Activated T-helper 17 cell treated with anti-CD3 and anti-CD28 coated beads, Interleukin-2, amount 50 U/mL, for 72 hours (primary cell): ENCODE results near the gene TRERF1. TPM values are rescaled to one million over a fixed set of nuclear protein-coding genes. Genes with fewer than 3 reads are reported as not detected.
A peak's percentile ranks its signal among the peaks of the same experiment; 100 is the strongest.

Source experiments
- ATAC-seq: fragments of 150-1000 bp; cut with Tn5 transposase; replicated peaks from 2 replicates; pipeline ENCODE4 v1.10.0; 2021; ENCODE audit warnings: mild to moderate bottlenecking, moderate library complexity
- H3K27ac Mint-ChIP-seq: one replicate; pipeline ENCODE4 v1.8.0; 2022; ENCODE audit warnings: mixed read lengths
- H3K27me3 Mint-ChIP-seq: one replicate; pipeline ENCODE4 v1.8.0; 2022; ENCODE audit warnings: mixed read lengths
- H3K36me3 Mint-ChIP-seq: one replicate; pipeline ENCODE4 v1.8.0; 2022; ENCODE audit warnings: low read depth, mild to moderate bottlenecking, mixed read lengths
- H3K4me1 Mint-ChIP-seq: one replicate; pipeline ENCODE4 v1.8.0; 2022; ENCODE audit warnings: mixed read lengths
- H3K4me3 Mint-ChIP-seq: one replicate; pipeline ENCODE4 v1.8.0; 2022; ENCODE audit warnings: mild to moderate bottlenecking, mixed read lengths
- H3K9me3 Mint-ChIP-seq: one replicate; pipeline ENCODE4 v1.8.0; 2022; ENCODE audit warnings: mixed read lengths
- total RNA-seq, 2 donors: library from RNA; stranded (reverse); gene quantifications; one replicate each; pipeline ENCODE4 v1.2.3, GENCODE V29; 2022

TRERF1 gene
- total RNA-seq, 2 donors from 2014 or later: 16.6 to 32.4 TPM

- Mint-ChIP-seq H3K27me3 (no peaks in the 10 kb centered on the region), H3K27ac (peak overlapping the region; percentile 76), H3K4me3 (peak overlapping the region; percentile 87), H3K4me1 (peaks cover 57% of the 10 kb centered on the region), H3K9me3 (no peaks in the 10 kb centered on the region), H3K36me3 (peaks cover 6% of the 10 kb centered on the region)
- ATAC-seq: no peak
These were observed 64.4 kb downstream of the TRERF1 start for GRCh38 chr6:42387336-42387735.

- Mint-ChIP-seq H3K27ac (no peak overlapping the region), H3K9me3 (no peaks in the 10 kb centered on the region), H3K27me3 (no peaks in the 10 kb centered on the region), H3K4me1 (peaks cover 48% of the 10 kb centered on the region), H3K4me3 (no peak overlapping the region), H3K36me3 (peaks cover 6% of the 10 kb centered on the region)
- ATAC-seq: no peak
These were observed 66.4 kb downstream of the TRERF1 start for GRCh38 chr6:42385339-42385738.

GRCh38 chr6:42383421-42384205 is 68.1 kb downstream of the TRERF1 start:
- Mint-ChIP-seq H3K27me3 (no peaks in the 10 kb centered on the region), H3K9me3 (no peaks in the 10 kb centered on the region), H3K27ac (peak overlapping the region; percentile 94), H3K4me3 (peak overlapping the region; percentile 77), H3K4me1 (peaks cover 44% of the 10 kb centered on the region), H3K36me3 (peaks cover 6% of the 10 kb centered on the region)
- ATAC-seq: peak; percentile 92

GRCh38 chr6:42381850-42382249 is 69.9 kb downstream of the TRERF1 start:
- H3K27ac Mint-ChIP-seq: no peak overlapping the region
- H3K4me1 Mint-ChIP-seq: peaks cover 51% of the 10 kb centered on the region
- H3K9me3 Mint-ChIP-seq: no peaks in the 10 kb centered on the region
- H3K27me3 Mint-ChIP-seq: no peaks in the 10 kb centered on the region
- ATAC-seq: no peak
- H3K4me3 Mint-ChIP-seq: no peak overlapping the region
- H3K36me3 Mint-ChIP-seq: peaks cover 11% of the 10 kb centered on the region

- Mint-ChIP-seq H3K4me3 (no peak overlapping the region), H3K9me3 (no peaks in the 10 kb centered on the region), H3K4me1 (peaks cover 48% of the 10 kb centered on the region), H3K36me3 (peaks cover 11% of the 10 kb centered on the region), H3K27ac (peak overlapping the region; percentile 72), H3K27me3 (no peaks in the 10 kb centered on the region)
- no peak for ATAC-seq
These were observed 71.3 kb downstream of the TRERF1 start for GRCh38 chr6:42380228-42380979.

- no peak for ATAC-seq
- no peaks in the 10 kb centered on the region for H3K9me3 Mint-ChIP-seq
- peak overlapping the region; percentile 70 for H3K4me3 Mint-ChIP-seq
- H3K4me1 Mint-ChIP-seq: peaks cover 47% of the 10 kb centered on the region
- H3K36me3 Mint-ChIP-seq: peaks cover 8% of the 10 kb centered on the region
- H3K27me3 Mint-ChIP-seq: no peaks in the 10 kb centered on the region
- peak overlapping the region; percentile 90 for H3K27ac Mint-ChIP-seq
These were observed 73.2 kb downstream of the TRERF1 start for GRCh38 chr6:42378536-42378935.

GRCh38 chr6:42378125-42378524 is 73.6 kb downstream of the TRERF1 start:
- H3K27me3 Mint-ChIP-seq: no peaks in the 10 kb centered on the region
- H3K27ac Mint-ChIP-seq: peak overlapping the region; percentile 90
- H3K4me1 Mint-ChIP-seq: peaks cover 43% of the 10 kb centered on the region
- H3K4me3 Mint-ChIP-seq: peak overlapping the region; percentile 70
- H3K36me3 Mint-ChIP-seq: peaks cover 5% of the 10 kb centered on the region
- ATAC-seq: peak; percentile 79
- H3K9me3 Mint-ChIP-seq: no peaks in the 10 kb centered on the region

- peaks cover 41% of the 10 kb centered on the region for H3K4me1 Mint-ChIP-seq
- no peak for ATAC-seq
- H3K27ac Mint-ChIP-seq: no peak overlapping the region
- H3K27me3 Mint-ChIP-seq: no peaks in the 10 kb centered on the region
- no peak overlapping the region for H3K4me3 Mint-ChIP-seq
- H3K9me3 Mint-ChIP-seq: no peaks in the 10 kb centered on the region
- H3K36me3 Mint-ChIP-seq: peaks cover 5% of the 10 kb centered on the region
These were observed 76.6 kb downstream of the TRERF1 start for GRCh38 chr6:42375007-42375635.

- peaks cover 42% of the 10 kb centered on the region for H3K4me1 Mint-ChIP-seq
- peak overlapping the region; percentile 81 for H3K27ac Mint-ChIP-seq
- H3K27me3 Mint-ChIP-seq: no peaks in the 10 kb centered on the region
- peak; percentile 89 for ATAC-seq
- peaks cover 5% of the 10 kb centered on the region for H3K36me3 Mint-ChIP-seq
- H3K4me3 Mint-ChIP-seq: peak overlapping the region; percentile 40
- H3K9me3 Mint-ChIP-seq: no peaks in the 10 kb centered on the region
These were observed 77.6 kb downstream of the TRERF1 start for GRCh38 chr6:42374018-42374669.

- H3K27me3 Mint-ChIP-seq: no peaks in the 10 kb centered on the region
- H3K4me3 Mint-ChIP-seq: no peak overlapping the region
- H3K4me1 Mint-ChIP-seq: peaks cover 41% of the 10 kb centered on the region
- no peaks in the 10 kb centered on the region for H3K9me3 Mint-ChIP-seq
- ATAC-seq: no peak
- H3K27ac Mint-ChIP-seq: peak overlapping the region; percentile 58
- H3K36me3 Mint-ChIP-seq: peaks cover 5% of the 10 kb centered on the region
These were observed 79.0 kb downstream of the TRERF1 start for GRCh38 chr6:42372699-42373098.

- Mint-ChIP-seq H3K36me3 (no peaks in the 10 kb centered on the region), H3K27me3 (no peaks in the 10 kb centered on the region), H3K4me3 (no peak overlapping the region), H3K9me3 (no peaks in the 10 kb centered on the region), H3K27ac (no peak overlapping the region), H3K4me1 (peaks cover 47% of the 10 kb centered on the region)
- ATAC-seq: no peak
These were observed 81.3 kb downstream of the TRERF1 start for GRCh38 chr6:42370323-42370985.

GRCh38 chr6:42369568-42369967 is 82.2 kb downstream of the TRERF1 start:
- peak overlapping the region; percentile 93 for H3K27ac Mint-ChIP-seq
- peaks cover 51% of the 10 kb centered on the region for H3K4me1 Mint-ChIP-seq
- no peaks in the 10 kb centered on the region for H3K9me3 Mint-ChIP-seq
- ATAC-seq: peak; percentile 23
- H3K4me3 Mint-ChIP-seq: peak overlapping the region; percentile 93
- no peaks in the 10 kb centered on the region for H3K27me3 Mint-ChIP-seq
- H3K36me3 Mint-ChIP-seq: no peaks in the 10 kb centered on the region

GRCh38 chr6:42368181-42368580 is 83.5 kb downstream of the TRERF1 start:
- ATAC-seq: peak; percentile 88
- H3K4me1 Mint-ChIP-seq: peaks cover 54% of the 10 kb centered on the region
- H3K36me3 Mint-ChIP-seq: no peaks in the 10 kb centered on the region
- no peaks in the 10 kb centered on the region for H3K27me3 Mint-ChIP-seq
- H3K27ac Mint-ChIP-seq: peak overlapping the region; percentile 93
- peak overlapping the region; percentile 93 for H3K4me3 Mint-ChIP-seq
- no peaks in the 10 kb centered on the region for H3K9me3 Mint-ChIP-seq
